Gastrocnemius medialis (tissue), 4 donors: ENCODE measurements around the gene ZC3H7B. TPM values are rescaled to one million over a fixed set of nuclear protein-coding genes. Genes with fewer than 3 reads are reported as not detected.
A peak's percentile ranks its signal among the peaks of the same experiment; 100 is the strongest.

ENCODE experiments used
- ATAC-seq, 2 donors: fragments of 150-250 bp; one replicate each; pipeline ENCODE4 v1.9.1; 2016
- DNase-seq, 2 donors: peaks; one replicate each; pipeline ENCODE4 v3.0.0-alpha.2; 2019
- H3K27ac ChIP-seq, 4 donors: fragments of 200-600 bp; sonication (generic); 1 replicate in 1 of 4; 2 replicates in 3 of 4; pipeline ENCODE4 v1.5.1; 2016 to 2018; ENCODE audit warnings: mild to moderate bottlenecking in 2 of 4, moderate library complexity in 1 of 4
- H3K27me3 ChIP-seq, 3 donors: fragments of 200-600 bp; sonication (generic) in 2 of 3; 1 replicate in 1 of 3; 2 replicates in 2 of 3; pipeline versions ENCODE4 v1.5.1 to v1.6.0; 2016 to 2019; ENCODE audit warnings: mild to moderate bottlenecking in 1 of 3, moderate library complexity in 1 of 3
- H3K36me3 ChIP-seq, 2 donors: fragments of 200-600 bp; sonication (generic) in 1 of 2; one replicate each; pipeline ENCODE4 v1.5.1; 2017 to 2018
- H3K4me1 ChIP-seq, 2 donors: fragments of 200-600 bp; sonication (generic) in 1 of 2; one replicate each; pipeline ENCODE4 v1.5.1; 2016 to 2017; ENCODE audit warnings: mild to moderate bottlenecking in 2 of 2
- H3K4me3 ChIP-seq, 4 donors: fragments of 200-600 bp; sonication (generic) in 3 of 4; 1 replicate in 1 of 4; 2 replicates in 3 of 4; pipeline ENCODE4 v1.5.1; 2016 to 2019; ENCODE audit warnings: mild to moderate bottlenecking in 2 of 4
- H3K9me3 ChIP-seq, 3 donors: fragments of 200-600 bp; sonication (generic) in 2 of 3; 1 replicate in 1 of 3; 2 replicates in 2 of 3; pipeline ENCODE4 v1.5.1; 2016 to 2019
- CTCF ChIP-seq, 5 experiments: fragments of 450-650 bp in 3 of 5; fragments of 200-600 bp in 2 of 5; sonication (generic) in 2 of 5; IDR thresholded peaks in 4 of 5; conservative IDR thresholded peaks in 1 of 5; 1 replicate in 4 of 5; 2 replicates in 1 of 5; pipeline ENCODE4 v1.5.1; 2016 to 2019; ENCODE audit warnings: antibody characterized with exemption in 5 of 5, mild to moderate bottlenecking in 3 of 5, moderate library complexity in 3 of 5
- POLR2A ChIP-seq, 2 donors: fragments of 450-650 bp; IDR thresholded peaks; one replicate each; pipeline ENCODE4 v1.6.1; 2017; ENCODE audit warnings: antibody characterized with exemption in 2 of 2, mild to moderate bottlenecking in 2 of 2, moderate library complexity in 2 of 2
- in situ Hi-C, 4 donors: fragments of 200-750 bp; cut with MboI; loops; one replicate each; pipeline versions ENCODE4 v1.15.0 to v1.8.0; 2017; ENCODE audit warnings: low sequenced_read_pairs in 4 of 4
- intact Hi-C: fragments of 100-400 bp; cut with DNase I; formaldehyde crosslinking; loops from one replicate; pipeline ENCODE4 v1.15.1; 2023; ENCODE audit warnings: low total_unique reads
- microRNA-seq, 2 donors: library from miRNA; unstranded; fragments of <30 nt; microRNA quantifications; one replicate each; pipeline ENCODE4, GENCODE V29; 2016; ENCODE audit warnings: borderline replicate concordance in 2 of 2
- total RNA-seq, 4 donors: library from RNA; depleted of rRNA; stranded (reverse); fragments of >200 nt; gene quantifications; one replicate each; pipeline versions ENCODE4 v1.1.0 to v1.2.3, GENCODE V29; 2016

Gene ZC3H7B
- total RNA-seq, 4 donors from 2014 or later: 17.0 to 22.6 (median 20.5) TPM

GRCh38 chr22:41408665-41409064, 107.3 kb downstream of the ZC3H7B start:
- DNase-seq (no peak), ATAC-seq (no peak)
- intact Hi-C loops: no loop called here
- Histone ChIP-seq H3K9me3 (no peaks in the 10 kb centered on the region), H3K27me3 (no peaks in the 10 kb centered on the region), H3K36me3 (no peaks in the 10 kb centered on the region), H3K4me3 (no peak overlapping the region), H3K4me1 (peaks cover 52 to 55% of the 10 kb centered on the region in 2 donors), H3K27ac (peak overlapping the region; percentile 97 to 100 (median 98))
- TF ChIP-seq POLR2A (IDR thresholded peaks at IDR 0.05) (no peak), CTCF (IDR thresholded peaks at IDR 0.05 in 4 of 5, conservative IDR thresholded peaks at IDR 0.05 in 1 of 5) (no peak)
- in situ Hi-C loops: loop anchor here in 2 of 4 donors (5.0 to 10.0 kb wide), 2 partner anchors 34 to 66 kb away; no protein-coding TSS in a partner anchor

Small RNA genes within 50 kb of the gene (microRNA-seq; reads per million reads assigned to microRNA genes)
- 0 reads per million in 2 donors for gene MIR6889

Other genes starting within 250 kb of the ZC3H7B start
- 10 to 100 TPM; 29.6 to 53.0 (median 38.0) TPM for gene EP300, start 208.9 kb upstream of the ZC3H7B start, total RNA-seq
- 10 to 100 TPM in 3 of 4 donors, 1 to 10 TPM in 1; 4.8 to 14.4 (median 12.4) TPM for gene L3MBTL2, start 96.2 kb upstream of the ZC3H7B start, total RNA-seq
- 1 to 10 TPM in 1 of 4 donors, under 1 TPM in 1, not detected in 2; 0.73 to 1.3 TPM for gene CHADL, start 60.6 kb upstream of the ZC3H7B start, total RNA-seq
- 10 to 100 TPM; 31.4 to 75.2 (median 52.1) TPM for gene RANGAP1, start 15.3 kb upstream of the ZC3H7B start, total RNA-seq
- gene TEF, start 80.4 kb downstream of the ZC3H7B start, total RNA-seq: 10 to 100 TPM; 15.6 to 39.8 (median 19.5) TPM
- gene TOB2, start 145.3 kb downstream of the ZC3H7B start, total RNA-seq: 10 to 100 TPM; 48.1 to 93.6 (median 65.7) TPM
- gene PHF5A, start 167.2 kb downstream of the ZC3H7B start, total RNA-seq: 10 to 100 TPM; 33.8 to 43.5 (median 38.9) TPM
- 100 to 1,000 TPM; 361 to 763 (median 473) TPM for gene ACO2, start 167.6 kb downstream of the ZC3H7B start, total RNA-seq
- 10 to 100 TPM in 1 of 4 donors, 1 to 10 TPM in 3; 5.7 to 11.0 (median 6.9) TPM for gene POLR3H, start 242.9 kb downstream of the ZC3H7B start, total RNA-seq